ENCODE data around the gene PMP22. TPM values are rescaled to one million over a fixed set of nuclear protein-coding genes. Genes with fewer than 3 reads are reported as not detected.

The PMP22 gene
- total RNA-seq, 1 experiment from 2014 or later, result 2.6 TPM

DNA sequence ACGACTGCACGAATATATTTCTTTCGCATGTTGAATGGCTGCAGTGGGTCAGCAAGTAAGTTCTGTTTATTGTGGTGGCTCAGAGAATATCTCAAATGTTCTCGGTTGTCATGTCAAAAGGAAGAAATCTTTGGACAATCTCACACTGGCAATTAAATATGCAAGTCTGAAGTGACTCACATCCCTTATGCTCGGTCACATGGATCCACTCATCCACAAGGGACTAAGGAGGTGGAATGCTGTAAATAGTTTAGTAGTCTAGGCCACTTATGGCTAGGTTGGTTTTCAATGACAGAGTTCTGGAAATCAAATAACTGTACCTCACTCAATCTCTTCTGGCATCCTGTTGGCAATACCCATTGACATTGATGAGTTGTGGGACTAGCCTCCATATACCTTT is 33.0 kb upstream of the PMP22 start:
- H2AFZ ChIP-seq, result no peak overlapping the region
- no peaks in the 10 kb centered on the region for H3K4me1 ChIP-seq (replicated peaks; ENCODE audit: insufficient read depth)
- TF ChIP-seq, protein P1, sequence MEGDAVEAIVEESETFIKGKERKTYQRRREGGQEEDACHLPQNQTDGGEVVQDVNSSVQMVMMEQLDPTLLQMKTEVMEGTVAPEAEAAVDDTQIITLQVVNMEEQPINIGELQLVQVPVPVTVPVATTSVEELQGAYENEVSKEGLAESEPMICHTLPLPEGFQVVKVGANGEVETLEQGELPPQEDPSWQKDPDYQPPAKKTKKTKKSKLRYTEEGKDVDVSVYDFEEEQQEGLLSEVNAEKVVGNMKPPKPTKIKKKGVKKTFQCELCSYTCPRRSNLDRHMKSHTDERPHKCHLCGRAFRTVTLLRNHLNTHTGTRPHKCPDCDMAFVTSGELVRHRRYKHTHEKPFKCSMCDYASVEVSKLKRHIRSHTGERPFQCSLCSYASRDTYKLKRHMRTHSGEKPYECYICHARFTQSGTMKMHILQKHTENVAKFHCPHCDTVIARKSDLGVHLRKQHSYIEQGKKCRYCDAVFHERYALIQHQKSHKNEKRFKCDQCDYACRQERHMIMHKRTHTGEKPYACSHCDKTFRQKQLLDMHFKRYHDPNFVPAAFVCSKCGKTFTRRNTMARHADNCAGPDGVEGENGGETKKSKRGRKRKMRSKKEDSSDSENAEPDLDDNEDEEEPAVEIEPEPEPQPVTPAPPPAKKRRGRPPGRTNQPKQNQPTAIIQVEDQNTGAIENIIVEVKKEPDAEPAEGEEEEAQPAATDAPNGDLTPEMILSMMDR (conservative IDR thresholded peaks at IDR 0.05), result no peak
- no peak for TF ChIP-seq EZH2 (IDR thresholded peaks at IDR 0.05; ENCODE audit: low read depth)
- no peaks in the 10 kb centered on the region for H4K20me1 ChIP-seq (ENCODE audit: insufficient read depth)
- peaks cover 31% of the 10 kb centered on the region for H3K27me3 ChIP-seq (ENCODE audit: insufficient read depth, low read depth)
- no peak for DNase-seq
- H3K36me3 ChIP-seq (ENCODE audit: low read depth), result no peaks in the 10 kb centered on the region
- CTCF ChIA-PET, result no interaction called here
- no peak overlapping the region for H3K27ac ChIP-seq
- no peaks in the 10 kb centered on the region for H3K9me3 ChIP-seq (ENCODE audit: insufficient read depth, low read depth)
- POLR2A ChIA-PET (ENCODE audit: unreplicated experiment), result no interaction called here
- no peaks in the 10 kb centered on the region for H3K79me2 ChIP-seq (ENCODE audit: low read depth)
- H3K4me2 ChIP-seq, result no peak overlapping the region
- BruUV-seq (replicated peaks), result no TSS peak
- no peaks in the 10 kb centered on the region for H3K9me2 ChIP-seq (ENCODE audit: insufficient read depth)
- H3K4me3 ChIP-seq, result no peak overlapping the region
- intact Hi-C loops (cut with micrococcal nuclease; ENCODE audit: unreplicated experiment), result no loop called here
- H3F3A ChIP-seq (ENCODE audit: insufficient read depth, low read depth), result no peaks in the 10 kb centered on the region

DNA sequence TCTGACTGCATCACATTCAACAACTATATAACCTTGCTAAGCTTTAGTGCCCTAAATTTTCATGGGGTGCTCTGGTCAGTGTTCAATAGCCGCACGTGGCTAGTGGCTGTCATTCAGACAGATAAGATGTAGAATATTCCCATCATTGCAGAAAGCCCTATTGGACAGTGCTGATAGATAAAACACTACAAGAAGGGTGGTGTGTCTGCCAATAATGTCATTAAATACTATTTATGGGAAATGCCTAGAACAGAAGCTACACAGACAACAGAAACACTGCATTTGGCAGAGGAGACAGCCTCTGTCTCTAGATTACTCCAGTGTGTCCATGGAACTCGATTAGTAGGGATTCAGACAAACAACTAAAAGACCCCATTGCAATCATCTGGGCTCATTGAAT is 28.4 kb upstream of the PMP22 start:
- ChIA-PET CTCF (no interaction called here), POLR2A (ENCODE audit: unreplicated experiment) (no interaction called here)
- no peaks in the 10 kb centered on the region for H3K4me1 ChIP-seq (replicated peaks; ENCODE audit: insufficient read depth)
- no peaks in the 10 kb centered on the region for H4K20me1 ChIP-seq (ENCODE audit: insufficient read depth)
- H2AFZ ChIP-seq, result no peak overlapping the region
- TF ChIP-seq, protein P1 (conservative IDR thresholded peaks at IDR 0.05), result no peak
- no peak for TF ChIP-seq EZH2 (IDR thresholded peaks at IDR 0.05; ENCODE audit: low read depth)
- no peak overlapping the region for H3K4me3 ChIP-seq
- no peaks in the 10 kb centered on the region for H3K79me2 ChIP-seq (ENCODE audit: low read depth)
- H3K9me2 ChIP-seq (ENCODE audit: insufficient read depth), result no peaks in the 10 kb centered on the region
- no peaks in the 10 kb centered on the region for H3F3A ChIP-seq (ENCODE audit: insufficient read depth, low read depth)
- BruUV-seq (replicated peaks), result no TSS peak
- no peak for DNase-seq
- no peak overlapping the region for H3K4me2 ChIP-seq
- H3K36me3 ChIP-seq (ENCODE audit: low read depth), result no peaks in the 10 kb centered on the region
- H3K27ac ChIP-seq, result no peak overlapping the region
- no peaks in the 10 kb centered on the region for H3K9me3 ChIP-seq (ENCODE audit: insufficient read depth, low read depth)
- H3K27me3 ChIP-seq (ENCODE audit: insufficient read depth, low read depth), result peaks cover 10% of the 10 kb centered on the region; the same call in 1 of the 2 replicates
- intact Hi-C loops (cut with micrococcal nuclease; ENCODE audit: unreplicated experiment), result no loop called here

DNA sequence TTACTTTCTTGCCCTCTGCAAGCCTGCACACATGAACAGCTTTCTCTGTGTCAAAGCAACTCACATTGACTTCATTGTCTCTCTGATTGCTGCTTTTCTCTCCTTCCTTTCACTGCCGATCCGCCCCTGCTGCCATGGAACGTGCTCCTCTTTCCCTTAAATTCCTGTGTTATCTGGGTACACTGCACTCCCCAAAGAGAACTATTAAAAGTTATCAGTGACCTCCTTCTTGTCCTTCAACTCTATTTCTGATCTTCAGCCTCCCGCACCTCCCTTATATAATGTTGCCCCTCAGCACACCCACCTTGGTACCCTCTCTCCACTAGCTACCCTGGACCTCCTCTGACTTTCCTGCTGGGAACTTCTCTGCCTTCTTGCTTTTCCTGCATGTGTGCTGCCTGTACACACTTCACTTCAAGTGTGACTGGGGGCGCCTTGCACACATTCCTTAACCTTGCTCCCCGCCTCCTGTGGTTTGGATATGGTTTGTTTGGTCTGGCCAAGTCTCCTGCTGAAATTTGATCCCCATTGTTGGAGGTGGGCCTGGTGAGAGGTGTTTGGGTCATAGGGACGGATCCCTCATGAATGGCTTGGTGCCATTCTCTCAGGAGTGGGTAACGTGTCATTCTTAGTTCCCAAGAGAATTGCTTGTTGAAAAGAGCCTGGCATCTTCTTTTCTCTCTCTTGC is 26.7 kb upstream of the PMP22 start:
- Histone ChIP-seq H3K9me2 (ENCODE audit: insufficient read depth) (no peaks in the 10 kb centered on the region), H3K36me3 (ENCODE audit: low read depth) (no peaks in the 10 kb centered on the region), H3K79me2 (ENCODE audit: low read depth) (no peaks in the 10 kb centered on the region), H3K27me3 (ENCODE audit: insufficient read depth, low read depth) (peaks cover 10% of the 10 kb centered on the region; the same call in 1 of the 2 replicates), H3F3A (ENCODE audit: insufficient read depth, low read depth) (no peaks in the 10 kb centered on the region), H3K4me2 (no peak overlapping the region), H3K4me1 (replicated peaks; ENCODE audit: insufficient read depth) (no peaks in the 10 kb centered on the region), H3K4me3 (no peak overlapping the region), H4K20me1 (ENCODE audit: insufficient read depth) (no peaks in the 10 kb centered on the region), H3K9me3 (ENCODE audit: insufficient read depth, low read depth) (no peaks in the 10 kb centered on the region), H2AFZ (no peak overlapping the region), H3K27ac (no peak overlapping the region)
- no peak for DNase-seq
- POLR2A ChIA-PET (ENCODE audit: unreplicated experiment), result no interaction called here
- no TSS peak for BruUV-seq (replicated peaks)
- CTCF ChIA-PET, result no interaction called here
- intact Hi-C loops (cut with micrococcal nuclease; ENCODE audit: unreplicated experiment), result no loop called here
- TF ChIP-seq, protein P1 (conservative IDR thresholded peaks at IDR 0.05), result no peak
- no peak for TF ChIP-seq EZH2 (IDR thresholded peaks at IDR 0.05; ENCODE audit: low read depth)

Measured in PC-9 (cell line).